ENCODE measurements around the gene KIAA1671. TPM values are rescaled to one million over a fixed set of nuclear protein-coding genes. Genes with fewer than 3 reads are reported as not detected.

The KIAA1671 gene
- total RNA-seq, 2 experiments from 2014 or later: 12.3 to 14.0 TPM

DNA sequence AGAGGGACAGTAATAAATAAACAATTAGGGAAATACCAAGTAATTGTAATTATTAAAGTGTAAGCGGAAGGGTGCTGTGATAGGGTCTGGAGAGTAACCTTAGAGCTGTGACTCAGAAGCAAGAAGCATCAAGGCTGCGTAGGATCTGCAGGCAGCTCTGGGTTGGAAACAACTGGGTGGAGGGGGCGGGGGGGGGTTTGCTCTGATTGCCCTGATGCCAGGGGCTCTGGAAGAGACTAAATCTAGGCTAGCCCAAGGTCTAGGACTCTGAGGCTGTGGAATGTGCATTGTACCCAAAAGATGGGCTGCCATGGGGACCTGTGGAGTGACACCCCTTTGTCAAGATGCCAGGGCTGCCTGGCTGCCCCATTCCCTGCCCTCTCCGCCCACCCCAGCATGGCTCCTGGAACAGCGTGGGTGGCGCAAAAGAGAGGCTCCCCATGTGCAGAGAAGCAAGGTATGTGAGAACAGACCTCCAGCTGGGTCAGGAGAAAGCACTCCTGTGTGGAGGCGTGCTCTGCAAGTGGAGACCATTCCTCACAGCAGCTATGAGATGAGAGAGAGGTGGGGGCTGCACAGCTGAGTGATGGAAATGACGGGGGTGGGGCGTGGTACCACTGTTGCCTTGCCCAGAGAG is 146.0 kb downstream of the KIAA1671 start:
- no peak for ATAC-seq
- Mint-ChIP-seq H3K27ac (no peak overlapping the region), H3K4me3 (no peak overlapping the region), H3K9me3 (ENCODE audit: low read depth) (no peaks in the 10 kb centered on the region), H3K27me3 (no peaks in the 10 kb centered on the region), H3K4me1 (peaks cover 5% of the 10 kb centered on the region), H3K36me3 (ENCODE audit: low read depth) (no peaks in the 10 kb centered on the region)
- ChIA-PET POLR2A (interaction anchor here (0.6 kb wide), 1 partner anchor 84 kb away, joined by 3 read pairs; no protein-coding TSS in a partner anchor), CTCF (interaction anchor here (0.6 kb wide), 1 partner anchor 145 kb away, joined by 3 read pairs; no protein-coding TSS in a partner anchor)
- intact Hi-C loops (cut with DNase I, micrococcal nuclease): no loop called here
- no peak for DNase-seq

DNA sequence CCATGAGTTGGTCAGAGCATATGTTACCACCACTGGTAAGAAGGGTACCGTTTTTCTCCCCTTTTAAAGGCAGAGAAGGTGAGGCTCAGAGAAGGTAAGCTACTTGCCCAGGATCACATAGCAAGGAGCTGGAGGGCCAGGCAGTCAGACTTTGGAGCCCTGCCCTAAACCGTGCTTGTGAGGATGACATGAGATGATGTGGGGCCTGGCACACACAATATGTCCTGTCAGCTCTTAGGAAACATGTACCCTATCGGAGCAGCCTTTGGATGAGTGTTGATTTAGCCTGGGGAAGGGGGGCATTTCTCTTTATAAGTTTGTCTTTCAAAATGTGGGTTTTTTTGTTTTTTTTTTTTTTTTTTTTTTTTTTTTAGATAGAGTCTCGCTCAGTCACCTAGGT is 146.7 kb downstream of the KIAA1671 start:
- DNase-seq: no peak
- H3K9me3 Mint-ChIP-seq (ENCODE audit: low read depth): no peaks in the 10 kb centered on the region
- H3K4me1 Mint-ChIP-seq: peaks cover 5% of the 10 kb centered on the region
- intact Hi-C loops (cut with DNase I, micrococcal nuclease): no loop called here
- ATAC-seq: no peak
- no peak overlapping the region for H3K4me3 Mint-ChIP-seq
- no peaks in the 10 kb centered on the region for H3K27me3 Mint-ChIP-seq
- no peak overlapping the region for H3K27ac Mint-ChIP-seq
- ChIA-PET POLR2A (no interaction called here), CTCF (interaction anchor here (0.6 kb wide), 1 partner anchor 146 kb away, joined by 3 read pairs; no protein-coding TSS in a partner anchor)
- H3K36me3 Mint-ChIP-seq (ENCODE audit: low read depth): no peaks in the 10 kb centered on the region

DNA sequence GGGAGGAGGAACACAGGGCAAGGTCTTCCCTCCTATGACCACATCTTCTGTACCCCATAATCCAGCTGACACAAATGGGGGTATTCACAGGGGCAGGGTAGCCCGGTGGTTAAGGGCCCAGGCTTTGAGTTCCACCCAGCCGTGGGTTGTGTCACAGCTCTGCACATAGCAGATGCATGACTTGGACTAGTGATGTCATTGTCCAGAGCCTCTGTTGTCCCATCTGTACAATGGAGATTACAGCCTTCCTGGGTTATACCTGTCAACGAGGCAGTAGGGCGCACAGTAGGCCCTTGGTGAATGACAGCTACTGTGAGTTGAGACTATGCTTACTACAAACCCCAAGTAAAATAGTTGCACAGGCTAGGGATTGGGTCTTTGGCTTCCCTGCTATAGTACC is 147.9 kb downstream of the KIAA1671 start:
- no peaks in the 10 kb centered on the region for H3K27me3 Mint-ChIP-seq
- no peak overlapping the region for H3K4me3 Mint-ChIP-seq
- no peak for ATAC-seq
- H3K36me3 Mint-ChIP-seq (ENCODE audit: low read depth): no peaks in the 10 kb centered on the region
- H3K27ac Mint-ChIP-seq: no peak overlapping the region
- CTCF ChIA-PET: no interaction called here
- intact Hi-C loops (cut with DNase I, micrococcal nuclease): no loop called here
- peaks cover 5% of the 10 kb centered on the region for H3K4me1 Mint-ChIP-seq
- H3K9me3 Mint-ChIP-seq (ENCODE audit: low read depth): no peaks in the 10 kb centered on the region
- DNase-seq: no peak
- POLR2A ChIA-PET: no interaction called here

DNA sequence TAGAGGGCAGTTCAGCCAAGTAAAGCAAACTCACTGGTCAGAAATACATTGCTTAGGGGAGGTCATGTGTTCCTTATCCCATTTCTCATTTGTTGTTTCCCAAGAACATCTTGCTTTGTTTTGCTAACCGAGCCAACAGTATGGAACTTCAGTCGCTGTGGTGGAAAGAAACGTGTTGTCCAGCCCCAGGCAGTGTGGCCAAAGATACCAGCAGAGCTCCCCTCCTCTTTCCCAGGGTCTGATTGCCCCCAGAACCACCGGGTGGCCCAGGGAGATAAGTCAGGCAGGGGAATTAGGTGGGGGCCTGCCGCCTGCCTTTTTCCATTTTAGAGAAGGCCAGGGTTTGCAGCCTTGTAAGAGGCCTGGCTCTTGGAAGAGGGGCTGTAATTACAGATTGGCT is 148.4 kb downstream of the KIAA1671 start:
- DNase-seq: no peak
- H3K4me1 Mint-ChIP-seq: peaks cover 7% of the 10 kb centered on the region
- H3K36me3 Mint-ChIP-seq (ENCODE audit: low read depth): no peaks in the 10 kb centered on the region
- no peak overlapping the region for H3K27ac Mint-ChIP-seq
- H3K27me3 Mint-ChIP-seq: no peaks in the 10 kb centered on the region
- intact Hi-C loops (cut with DNase I, micrococcal nuclease): no loop called here
- ATAC-seq: no peak
- H3K9me3 Mint-ChIP-seq (ENCODE audit: low read depth): no peaks in the 10 kb centered on the region
- POLR2A ChIA-PET: no interaction called here
- CTCF ChIA-PET: no interaction called here
- H3K4me3 Mint-ChIP-seq: no peak overlapping the region

DNA sequence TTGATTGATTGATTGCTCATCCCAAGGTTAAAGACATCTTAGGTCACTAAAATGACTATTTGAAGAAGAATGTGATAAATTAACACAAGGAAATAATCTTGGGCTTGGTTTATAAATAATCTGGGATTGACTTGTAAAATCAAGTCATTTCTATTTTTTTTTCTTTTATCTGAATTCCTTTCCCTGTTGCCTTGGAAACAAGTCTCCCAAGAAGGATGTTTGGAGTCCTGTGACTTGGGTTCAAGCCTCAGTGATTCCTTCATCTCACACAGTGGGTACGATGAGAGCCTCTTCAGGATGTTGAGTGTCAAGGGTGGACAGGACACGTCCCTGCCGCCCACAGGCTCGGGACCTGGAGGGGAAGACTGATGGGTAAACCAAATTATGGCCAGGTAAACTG is 149.0 kb downstream of the KIAA1671 start:
- Mint-ChIP-seq H3K36me3 (ENCODE audit: low read depth) (no peaks in the 10 kb centered on the region), H3K27ac (no peak overlapping the region), H3K4me1 (peaks cover 10% of the 10 kb centered on the region), H3K4me3 (no peak overlapping the region), H3K9me3 (ENCODE audit: low read depth) (no peaks in the 10 kb centered on the region), H3K27me3 (no peaks in the 10 kb centered on the region)
- intact Hi-C loops (cut with DNase I, micrococcal nuclease): no loop called here
- ATAC-seq (no peak), DNase-seq (no peak)
- CTCF ChIA-PET: no interaction called here
- POLR2A ChIA-PET: no interaction called here

DNA sequence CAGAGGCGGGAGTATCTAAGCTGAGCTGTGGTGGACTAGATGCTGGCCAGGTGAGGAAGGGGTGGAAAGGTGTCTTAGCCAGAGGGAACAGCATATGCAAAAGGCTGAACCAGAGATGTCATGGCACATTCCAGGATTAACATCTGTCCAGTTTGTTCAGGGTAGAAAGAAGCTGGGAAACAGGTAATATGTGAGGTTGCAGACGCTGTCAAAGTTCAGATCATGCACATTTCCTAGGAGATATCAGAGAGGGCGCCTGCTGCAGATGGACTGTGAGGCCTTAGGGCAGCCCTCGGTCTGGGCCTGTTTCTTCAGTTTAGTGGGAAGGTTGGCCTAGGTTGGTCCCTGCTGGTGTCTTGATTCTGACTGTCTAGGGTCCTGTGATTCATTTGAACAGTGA is 149.5 kb downstream of the KIAA1671 start:
- peaks cover 10% of the 10 kb centered on the region for H3K4me1 Mint-ChIP-seq
- intact Hi-C loops (cut with DNase I, micrococcal nuclease): no loop called here
- H3K9me3 Mint-ChIP-seq (ENCODE audit: low read depth): no peaks in the 10 kb centered on the region
- ATAC-seq (no peak), DNase-seq (no peak)
- H3K27me3 Mint-ChIP-seq: no peaks in the 10 kb centered on the region
- POLR2A ChIA-PET: no interaction called here
- no peak overlapping the region for H3K4me3 Mint-ChIP-seq
- CTCF ChIA-PET: no interaction called here
- H3K27ac Mint-ChIP-seq: no peak overlapping the region
- H3K36me3 Mint-ChIP-seq (ENCODE audit: low read depth): no peaks in the 10 kb centered on the region

DNA sequence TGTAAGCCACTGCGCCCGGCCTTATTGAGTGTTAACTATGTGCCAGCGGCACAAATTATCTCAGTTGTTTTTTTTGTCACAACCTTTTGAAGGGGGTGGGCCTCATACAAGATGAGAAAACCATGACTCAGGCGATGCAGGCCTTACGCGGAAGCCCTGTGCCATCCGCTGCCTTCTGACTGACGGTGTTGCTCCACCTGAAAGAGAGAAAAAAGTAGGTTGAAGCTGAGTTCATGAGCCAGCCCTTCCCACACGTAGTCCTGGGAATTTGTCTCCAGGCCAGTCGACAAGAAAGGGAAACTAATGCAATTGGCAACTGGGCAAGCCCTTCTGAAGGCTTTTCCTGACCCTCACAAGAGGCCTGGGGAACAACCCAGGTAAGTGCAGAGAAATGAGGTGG is 150.2 kb downstream of the KIAA1671 start:
- ATAC-seq: no peak
- intact Hi-C loops (cut with DNase I, micrococcal nuclease): no loop called here

DNA sequence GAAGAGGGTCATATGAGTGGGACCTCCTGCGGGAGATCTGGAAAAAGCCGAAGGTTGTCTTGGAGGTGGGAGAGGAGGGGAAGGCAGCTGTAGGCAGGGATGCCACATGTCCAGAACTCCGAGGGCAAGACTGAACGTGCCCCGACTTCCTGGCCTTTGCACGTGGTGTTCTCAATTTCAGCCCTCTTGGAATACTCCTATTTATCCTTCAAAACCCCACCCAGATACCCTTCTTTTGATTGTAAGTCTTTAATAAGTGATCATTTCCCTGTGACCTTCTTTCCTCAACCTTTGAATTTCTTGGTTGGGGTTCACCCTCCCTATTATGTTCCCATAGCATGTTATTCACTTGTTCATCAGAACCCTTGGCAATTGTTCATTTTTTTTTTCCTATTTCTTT is 151.9 kb downstream of the KIAA1671 start:
- Mint-ChIP-seq H3K4me1 (peaks cover 10% of the 10 kb centered on the region), H3K27me3 (no peaks in the 10 kb centered on the region), H3K9me3 (ENCODE audit: low read depth) (peaks cover 5% of the 10 kb centered on the region), H3K36me3 (ENCODE audit: low read depth) (no peaks in the 10 kb centered on the region), H3K27ac (no peak overlapping the region), H3K4me3 (no peak overlapping the region)
- ATAC-seq (no peak), DNase-seq (no peak)
- intact Hi-C loops (cut with DNase I, micrococcal nuclease): no loop called here
- ChIA-PET POLR2A (no interaction called here), CTCF (interaction anchor here (0.9 kb wide), 1 partner anchor 24 kb away, joined by 3 read pairs; no protein-coding TSS in a partner anchor)

More for the DNA sequence above, 150.2 kb downstream of the KIAA1671 start:
- Mint-ChIP-seq H3K9me3 (ENCODE audit: low read depth) (no peaks in the 10 kb centered on the region), H3K27ac (no peak overlapping the region), H3K27me3 (no peaks in the 10 kb centered on the region), H3K4me1 (peaks cover 10% of the 10 kb centered on the region), H3K36me3 (ENCODE audit: low read depth) (no peaks in the 10 kb centered on the region), H3K4me3 (no peak overlapping the region)
- ChIA-PET CTCF (no interaction called here), POLR2A (interaction anchor here (0.7 kb wide), 1 partner anchor 350 kb away, joined by 6 read pairs; no protein-coding TSS in a partner anchor)
- no peak for DNase-seq

DNA sequence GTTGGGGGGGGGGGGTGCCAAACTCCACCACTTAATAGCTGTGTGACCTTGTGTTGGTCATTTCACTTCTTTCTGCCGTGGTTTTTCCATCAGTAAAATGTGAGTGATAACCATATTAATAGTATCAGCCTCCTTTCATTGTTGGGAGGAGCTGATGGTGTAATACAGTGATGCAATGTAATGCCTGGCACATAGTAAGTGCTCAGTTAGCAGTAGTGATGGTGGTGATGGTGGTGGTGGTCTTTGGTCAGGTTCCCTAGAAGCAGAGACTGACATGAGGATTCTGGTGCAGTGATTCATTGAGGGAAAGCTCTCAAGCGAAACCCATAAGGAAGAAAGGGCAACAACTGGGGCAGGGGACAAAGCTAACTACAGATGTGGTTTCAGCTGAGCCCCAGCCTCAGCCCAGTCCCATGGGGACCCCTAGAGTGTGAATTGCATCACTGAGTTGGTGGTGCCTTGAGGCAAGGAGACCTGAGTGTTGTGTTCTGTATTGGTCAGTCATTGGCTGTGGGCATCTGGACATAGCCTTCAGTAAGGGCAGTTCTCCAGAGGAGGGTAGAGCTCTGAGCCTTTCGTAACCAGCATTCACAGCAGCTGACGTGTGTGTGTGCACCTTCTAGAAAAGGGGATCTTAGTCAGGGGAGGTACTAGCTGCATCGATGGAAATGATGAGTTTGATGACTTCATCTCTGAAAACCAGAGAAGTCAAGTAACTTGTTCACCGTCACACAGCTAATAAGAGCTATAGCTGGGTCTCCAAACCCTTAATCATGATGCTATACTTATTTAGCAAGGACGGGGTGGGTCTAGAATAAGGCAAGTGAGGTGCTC is 153.5 kb downstream of the KIAA1671 start:
- Mint-ChIP-seq H3K27me3 (no peaks in the 10 kb centered on the region), H3K4me1 (peaks cover 17% of the 10 kb centered on the region), H3K4me3 (no peak overlapping the region), H3K36me3 (ENCODE audit: low read depth) (no peaks in the 10 kb centered on the region), H3K27ac (peak overlapping the region; percentile 2), H3K9me3 (ENCODE audit: low read depth) (peaks cover 5% of the 10 kb centered on the region)
- intact Hi-C loops (cut with DNase I, micrococcal nuclease): no loop called here
- ATAC-seq: no peak
- CTCF ChIA-PET: interaction anchor here (0.5 to 1.6 kb wide), 6 partner anchors 24 to 257 kb away, joined by 3 to 4 read pairs (median 3); no protein-coding TSS in a partner anchor
- DNase-seq: no peak
- POLR2A ChIA-PET: no interaction called here

DNA sequence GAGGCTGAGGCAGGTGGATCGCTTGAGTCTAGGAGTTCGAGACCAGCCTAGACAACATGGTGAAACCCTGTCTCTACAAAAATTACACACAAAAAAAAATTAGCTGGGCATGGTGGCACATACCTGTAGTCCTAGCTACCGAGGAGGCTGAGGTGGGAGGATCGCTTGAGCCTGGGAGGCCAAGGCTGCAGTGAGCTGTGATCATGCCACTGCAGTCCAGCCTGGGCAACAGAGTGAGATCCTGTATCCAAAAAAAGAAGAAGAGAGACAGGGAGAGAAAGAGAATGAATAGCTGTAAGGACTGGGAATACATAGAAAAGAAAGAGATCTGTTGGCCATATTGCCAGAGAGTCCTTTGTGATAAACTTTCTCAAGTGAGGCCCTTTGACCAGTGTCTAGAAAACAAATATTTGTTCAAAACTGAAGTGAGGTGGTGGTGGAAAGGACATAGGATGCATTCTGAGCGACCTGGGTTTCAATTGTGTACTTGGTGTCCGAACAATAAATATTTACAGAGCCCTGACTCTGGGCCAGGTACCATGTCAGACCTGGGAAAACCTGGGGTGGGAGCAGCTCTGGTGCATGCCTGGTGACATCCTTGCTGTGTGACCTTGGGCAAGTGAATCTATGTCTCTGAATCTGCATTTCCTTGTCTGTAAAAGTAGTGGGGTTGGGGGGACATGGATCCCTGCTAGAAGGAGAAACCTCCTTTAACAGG is 157.5 kb downstream of the KIAA1671 start:
- Mint-ChIP-seq H3K9me3 (ENCODE audit: low read depth) (peaks cover 5% of the 10 kb centered on the region), H3K27me3 (no peaks in the 10 kb centered on the region), H3K4me1 (peaks cover 24% of the 10 kb centered on the region), H3K4me3 (no peak overlapping the region), H3K36me3 (ENCODE audit: low read depth) (no peaks in the 10 kb centered on the region), H3K27ac (no peak overlapping the region)
- intact Hi-C loops (cut with DNase I, micrococcal nuclease): loop anchor here (2.0 kb wide), 3 partner anchors 23 to 63 kb away; no protein-coding TSS in a partner anchor
- DNase-seq (no peak), ATAC-seq (no peak)
- CTCF ChIA-PET: interaction anchor here (0.6 to 2.1 kb wide), 6 partner anchors 15 to 260 kb away, joined by 3 to 7 read pairs (median 4); no protein-coding TSS in a partner anchor
- POLR2A ChIA-PET: no interaction called here

DNA sequence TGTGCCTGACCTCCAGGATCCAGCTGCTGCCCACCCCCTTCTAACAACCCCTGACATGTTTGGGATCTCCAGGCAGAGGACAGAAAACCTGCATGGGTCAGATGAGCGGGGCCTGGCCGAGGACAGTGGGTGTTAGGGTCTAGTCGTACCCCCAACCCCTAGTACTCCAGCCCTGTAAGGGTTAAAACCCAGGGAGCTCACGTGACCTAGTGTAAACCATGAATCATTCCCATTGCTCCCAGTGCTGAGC is 158.0 kb downstream of the KIAA1671 start:
- intact Hi-C loops (cut with DNase I, micrococcal nuclease): loop anchor here (2.0 kb wide), 3 partner anchors 24 to 62 kb away; no protein-coding TSS in a partner anchor
- no peak for ATAC-seq
- CTCF ChIA-PET: interaction anchor here (0.6 to 2.1 kb wide), 7 partner anchors 15 to 260 kb away, joined by 3 to 7 read pairs (median 4); no protein-coding TSS in a partner anchor

More for the DNA sequence above, 158.0 kb downstream of the KIAA1671 start:
- Mint-ChIP-seq H3K4me3 (peak overlapping the region; percentile 64), H3K4me1 (peaks cover 24% of the 10 kb centered on the region), H3K9me3 (ENCODE audit: low read depth) (peaks cover 5% of the 10 kb centered on the region), H3K27me3 (no peaks in the 10 kb centered on the region), H3K27ac (no peak overlapping the region), H3K36me3 (ENCODE audit: low read depth) (no peaks in the 10 kb centered on the region)
- POLR2A ChIA-PET: no interaction called here
- DNase-seq: no peak

All from activated CD4-positive, alpha-beta T cell treated with anti-CD3 and anti-CD28 coated beads for 36 hours (primary cell).